Measurements from ENCODE around the gene CRYBB1. TPM values are rescaled to one million over a fixed set of nuclear protein-coding genes. Genes with fewer than 3 reads are reported as not detected.

Gene CRYBB1
- total RNA-seq, 1 experiment from 2014 or later = not detected

GRCh38 chr22:26589845-26590736 lies 27.7 kb downstream of the CRYBB1 start, which contains the start of gene TPST2:
TSS of gene TPST2 (minus strand) at chr22:26590132. CDS start at chr22:26541630, 48,502 bp downstream.
- POLR2A ChIA-PET = no interaction called here
- in situ Hi-C loops (cut with HindIII; ENCODE audit: low pct_unique_long_range_greater_than_20kb, low sequenced_read_pairs) (no loop called here), intact Hi-C loops (cut with micrococcal nuclease; ENCODE audit: unreplicated experiment) (no loop called here)
- no peaks in the 10 kb centered on the region; the same call in 1 of the 2 replicates for H3K36me3 ChIP-seq (ENCODE audit: control insufficient read depth, insufficient read depth, low read length)
- ATAC-seq (peak; percentile 97), DNase-seq (ENCODE audit: low read depth, low spot score) (no peak)
- no peaks in the 10 kb centered on the region for H3K9me3 ChIP-seq (ENCODE audit: control insufficient read depth, insufficient read depth, low read depth, low read length)
- CTCF ChIA-PET = no interaction called here
- no peaks in the 10 kb centered on the region; the same call in 1 of the 2 replicates for H3K4me1 ChIP-seq (ENCODE audit: control insufficient read depth, insufficient read depth, low read length)
- peak within 1 kb of the TSS; percentile 59; the same call in 1 of the 2 replicates for H3K27ac ChIP-seq (ENCODE audit: low read length)
- no peaks in the 10 kb centered on the region for H3K27me3 ChIP-seq (ENCODE audit: control insufficient read depth, insufficient read depth, low read length)
- BruUV-seq (replicated peaks) = no TSS peak
- peak within 1 kb of the TSS; percentile 70 for H3K4me3 ChIP-seq (ENCODE audit: low read depth in 2 of 2, low read length in 2 of 2)
- TF ChIP-seq CTCF (IDR thresholded peaks at IDR 0.05) = no peak
- no peak for TF ChIP-seq POLR2AphosphoS5 (IDR thresholded peaks at IDR 0.05; ENCODE audit: low read depth, low read length)
- TF ChIP-seq SIN3A (IDR thresholded peaks at IDR 0.05; ENCODE audit: borderline replicate concordance, insufficient read depth, low read depth, low read length) = no peak
- no peak for TF ChIP-seq REST (IDR thresholded peaks at IDR 0.05; ENCODE audit: insufficient read depth in 1 of 2, low read depth in 2 of 2, low read length in 1 of 2)
- no peak for TF ChIP-seq TCF7L2 (IDR thresholded peaks at IDR 0.05; ENCODE audit: low read depth, low read length)

- Histone ChIP-seq H3K27me3 (ENCODE audit: control insufficient read depth, insufficient read depth, low read length) (no peaks in the 10 kb centered on the region), H3K9me3 (ENCODE audit: control insufficient read depth, insufficient read depth, low read depth, low read length) (no peaks in the 10 kb centered on the region), H3K27ac (ENCODE audit: low read length) (peak overlapping the region; percentile 44; the same call in 1 of the 2 replicates), H3K4me1 (ENCODE audit: control insufficient read depth, insufficient read depth, low read length) (no peaks in the 10 kb centered on the region; the same call in 1 of the 2 replicates), H3K4me3 (ENCODE audit: low read depth in 2 of 2, low read length in 2 of 2) (peak overlapping the region; percentile 64 to 70), H3K36me3 (ENCODE audit: control insufficient read depth, insufficient read depth, low read length) (no peaks in the 10 kb centered on the region; the same call in 1 of the 2 replicates)
- in situ Hi-C loops (cut with HindIII; ENCODE audit: low pct_unique_long_range_greater_than_20kb, low sequenced_read_pairs) = no loop called here
- no peak for TF ChIP-seq CTCF (IDR thresholded peaks at IDR 0.05)
- TF ChIP-seq POLR2AphosphoS5 (IDR thresholded peaks at IDR 0.05; ENCODE audit: low read depth, low read length) = no peak
- TF ChIP-seq SIN3A (IDR thresholded peaks at IDR 0.05; ENCODE audit: borderline replicate concordance, insufficient read depth, low read depth, low read length) = no peak
- TF ChIP-seq TCF7L2 (IDR thresholded peaks at IDR 0.05; ENCODE audit: low read depth, low read length) = no peak
- peak; percentile 74 for ATAC-seq
- DNase-seq (ENCODE audit: low read depth, low spot score) = no peak
- CTCF ChIA-PET = no interaction called here
- intact Hi-C loops (cut with micrococcal nuclease; ENCODE audit: unreplicated experiment) = no loop called here
- POLR2A ChIA-PET = no interaction called here
- BruUV-seq (replicated peaks) = no TSS peak
These were observed 28.4 kb downstream of the CRYBB1 start for GRCh38 chr22:26589367-26589844.

All from Panc1 (cell line).